Mammary epithelial cell (primary cell): Measurements from ENCODE around the gene CEBPZ.

ENCODE experiments used
- CTCF ChIP-seq, 2 donors: IDR thresholded peaks in 1 of 2; conservative IDR thresholded peaks in 1 of 2; 2 replicates each; pipeline ENCODE4 v1.5.1; 2011 to 2012; ENCODE audit warnings: inconsistent platforms in 2 of 2, low read length in 2 of 2, mild to moderate bottlenecking in 2 of 2, control low read depth in 1 of 2, low read depth in 1 of 2; ENCODE audit not compliant: insufficient read depth in 1 of 2; ENCODE audit errors: extremely low read depth in 1 of 2
- EZH2 ChIP-seq: IDR thresholded peaks from 2 replicates; pipeline ENCODE4 v1.6.1; 2012; ENCODE audit warnings: low read length, inconsistent platforms, borderline replicate concordance

DNA sequence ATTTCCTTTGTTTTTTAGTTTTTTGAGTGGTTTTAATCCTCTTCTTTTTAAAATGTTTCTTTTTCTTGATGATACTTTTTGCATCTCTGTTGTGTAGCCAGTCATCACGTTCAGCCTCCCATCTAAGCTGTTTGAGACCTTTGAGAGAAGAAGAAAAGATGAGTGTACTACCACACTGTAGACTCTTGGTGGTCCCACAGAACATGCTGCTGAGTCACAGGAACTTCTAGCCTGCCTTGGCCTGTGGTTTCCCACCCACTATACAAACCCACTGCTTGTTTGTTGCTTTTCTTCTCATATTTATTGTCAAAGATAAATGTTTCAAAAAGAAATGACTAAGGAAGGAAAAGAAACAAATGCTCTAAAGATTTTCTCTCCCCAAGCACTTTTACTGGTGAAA, 29.6 kb downstream of the CEBPZ start:
- TF ChIP-seq CTCF (conservative IDR thresholded peaks at IDR 0.05 in 1 of 2, IDR thresholded peaks at IDR 0.05 in 1 of 2; ENCODE audit: extremely low read depth in 1 of 2, insufficient read depth in 1 of 2, low read depth in 1 of 2, low read length in 2 of 2) (no peak), EZH2 (no peak)
